A549 (cell line): ENCODE measurements around the gene TULP1.

ENCODE experiments used
- CTCF ChIP-seq: fragments of >200 bp; sonication (Bioruptor Twin); formaldehyde crosslinking; IDR thresholded peaks from 3 replicates; pipeline ENCODE4 v1.5.1; 2016
- PBX3 ChIP-seq: IDR thresholded peaks from 2 replicates; pipeline ENCODE4 v1.6.1; 2012

- TF ChIP-seq PBX3 (no peak), CTCF (no peak)
Observed at GRCh38 chr6:35469751-35470662, 42.7 kb downstream of the TULP1 start.
